Measurements from ENCODE around the gene REEP1. TPM values are rescaled to one million over a fixed set of nuclear protein-coding genes. Genes with fewer than 3 reads are reported as not detected.

The REEP1 gene
- total RNA-seq, 1 donor from 2014 or later: not detected

- intact Hi-C loops (cut with micrococcal nuclease): no loop called here
- ATAC-seq (ENCODE audit: low read depth) (no peak), DNase-seq (no peak)
- no peak for TF ChIP-seq CTCF (IDR thresholded peaks at IDR 0.05)
- ChIA-PET CTCF (no interaction called here), POLR2A (no interaction called here)
- H3K27me3 Mint-ChIP-seq: peaks cover 8% of the 10 kb centered on the region
- no peaks in the 10 kb centered on the region for H3K36me3 Mint-ChIP-seq (ENCODE audit: low read depth)
- no peak overlapping the region for H3K4me3 Mint-ChIP-seq
- H3K9me3 Mint-ChIP-seq: no peaks in the 10 kb centered on the region
- H3K4me1 Mint-ChIP-seq: no peaks in the 10 kb centered on the region
- no peak overlapping the region for H3K27ac Mint-ChIP-seq
These were observed 80.4 kb downstream of the REEP1 start for GRCh38 chr2:86256982-86257381.

- ATAC-seq (ENCODE audit: low read depth) (no peak), DNase-seq (no peak)
- Mint-ChIP-seq H3K36me3 (ENCODE audit: low read depth) (no peaks in the 10 kb centered on the region), H3K4me1 (no peaks in the 10 kb centered on the region), H3K9me3 (no peaks in the 10 kb centered on the region), H3K4me3 (no peak overlapping the region), H3K27ac (no peak overlapping the region), H3K27me3 (peaks cover 9% of the 10 kb centered on the region)
- CTCF ChIA-PET: no interaction called here
- POLR2A ChIA-PET: interaction anchor here (0.7 kb wide), 1 partner anchor 15 kb away, joined by 6 read pairs; no protein-coding TSS in a partner anchor
- intact Hi-C loops (cut with micrococcal nuclease): no loop called here
- TF ChIP-seq CTCF (IDR thresholded peaks at IDR 0.05): no peak
These were observed 81.1 kb downstream of the REEP1 start for GRCh38 chr2:86256300-86256699.

GRCh38 chr2:86254576-86255538 lies 82.6 kb downstream of the REEP1 start:
- POLR2A ChIA-PET: no interaction called here
- no peak for ATAC-seq (ENCODE audit: low read depth)
- CTCF ChIA-PET: no interaction called here
- no peak for TF ChIP-seq CTCF (IDR thresholded peaks at IDR 0.05)
- DNase-seq: no peak
- no peak overlapping the region for H3K27ac Mint-ChIP-seq
- H3K27me3 Mint-ChIP-seq: peaks cover 9% of the 10 kb centered on the region
- H3K4me1 Mint-ChIP-seq: peaks cover 3% of the 10 kb centered on the region
- H3K9me3 Mint-ChIP-seq: no peaks in the 10 kb centered on the region
- no peaks in the 10 kb centered on the region for H3K36me3 Mint-ChIP-seq (ENCODE audit: low read depth)
- intact Hi-C loops (cut with micrococcal nuclease): no loop called here
- H3K4me3 Mint-ChIP-seq: no peak overlapping the region

- POLR2A ChIA-PET: no interaction called here
- ATAC-seq (ENCODE audit: low read depth): no peak
- H3K4me1 Mint-ChIP-seq: peaks cover 5% of the 10 kb centered on the region
- CTCF ChIA-PET: no interaction called here
- intact Hi-C loops (cut with micrococcal nuclease): no loop called here
- no peaks in the 10 kb centered on the region for H3K9me3 Mint-ChIP-seq
- TF ChIP-seq CTCF (IDR thresholded peaks at IDR 0.05): no peak
- H3K36me3 Mint-ChIP-seq (ENCODE audit: low read depth): no peaks in the 10 kb centered on the region
- peaks cover 9% of the 10 kb centered on the region for H3K27me3 Mint-ChIP-seq
- H3K27ac Mint-ChIP-seq: no peak overlapping the region
- DNase-seq: no peak
- no peak overlapping the region for H3K4me3 Mint-ChIP-seq
These were observed 84.0 kb downstream of the REEP1 start for GRCh38 chr2:86253424-86253823.

GRCh38 chr2:86251840-86252266 lies 85.6 kb downstream of the REEP1 start:
- CTCF ChIA-PET: no interaction called here
- no peak for ATAC-seq (ENCODE audit: low read depth)

More at GRCh38 chr2:86251840-86252266, 85.6 kb downstream of the REEP1 start:
- peaks cover 9% of the 10 kb centered on the region for H3K27me3 Mint-ChIP-seq
- intact Hi-C loops (cut with micrococcal nuclease): no loop called here
- peaks cover 5% of the 10 kb centered on the region for H3K4me1 Mint-ChIP-seq
- no peaks in the 10 kb centered on the region for H3K36me3 Mint-ChIP-seq (ENCODE audit: low read depth)
- no peaks in the 10 kb centered on the region for H3K9me3 Mint-ChIP-seq
- POLR2A ChIA-PET: no interaction called here
- DNase-seq: no peak
- no peak for TF ChIP-seq CTCF (IDR thresholded peaks at IDR 0.05)
- no peak overlapping the region for H3K27ac Mint-ChIP-seq
- no peak overlapping the region for H3K4me3 Mint-ChIP-seq
